SK-N-SH treated with all-trans-retinoic acid at 6 μM for 48 hours (cell line): ENCODE measurements around the gene PLGRKT.

Source experiments
- ATAC-seq: fragments of 200-7000 bp; cut with Tn5 transposase; 3 replicates; pipeline ENCODE4 v1.9.1; 2020; ENCODE audit warnings: mild to moderate bottlenecking, moderate library complexity
- ARNTL ChIP-seq: fragments of 450-650 bp; formaldehyde crosslinking; IDR thresholded peaks from 2 replicates; pipeline ENCODE4 v1.5.0; 2020; ENCODE audit warnings: low read depth, mild to moderate bottlenecking, moderate library complexity, borderline replicate concordance
- BACH2 ChIP-seq: fragments of 250-450 bp; sonication (Bioruptor Pico); IDR thresholded peaks from 2 replicates; pipeline ENCODE4 v1.9.0; 2021; ENCODE audit warnings: mild to moderate bottlenecking, borderline replicate concordance
- CREB5 ChIP-seq: fragments of 250-450 bp; sonication (Bioruptor Pico); IDR thresholded peaks from 2 replicates; pipeline ENCODE4 v1.5.1; 2020; ENCODE audit warnings: low read depth, mild to moderate bottlenecking, moderate library complexity
- ESRRG ChIP-seq: fragments of 250-450 bp; sonication (Bioruptor Pico); IDR thresholded peaks from 2 replicates; pipeline ENCODE4 v1.6.1; 2021; ENCODE audit warnings: mild to moderate bottlenecking
- GLIS3 ChIP-seq: fragments of 250-450 bp; sonication (Bioruptor Pico); IDR thresholded peaks from 2 replicates; pipeline ENCODE4 v1.5.0; 2020; ENCODE audit warnings: mild to moderate bottlenecking, moderate library complexity
- ISL1 ChIP-seq: fragments of 250-450 bp; sonication (Bioruptor Pico); IDR thresholded peaks from 2 replicates; pipeline ENCODE4 v2.1.2; 2022; ENCODE audit warnings: mild to moderate bottlenecking, moderate library complexity
- OSR1 ChIP-seq: fragments of 250-450 bp; sonication (Bioruptor Pico); IDR thresholded peaks from 2 replicates; pipeline ENCODE4 v1.8.0; 2022; ENCODE audit warnings: moderate library complexity, mild to moderate bottlenecking, inconsistent platforms
- PATZ1 ChIP-seq: fragments of 250-450 bp; sonication (Bioruptor Pico); IDR thresholded peaks from 2 replicates; pipeline ENCODE4 v1.8.0; 2020; ENCODE audit warnings: mild to moderate bottlenecking, moderate library complexity, borderline replicate concordance
- PPARA ChIP-seq: fragments of 250-450 bp; sonication (Bioruptor Pico); IDR thresholded peaks from 2 replicates; pipeline ENCODE4 v1.5.0; 2020; ENCODE audit warnings: mild to moderate bottlenecking, borderline replicate concordance
- RARB ChIP-seq: fragments of 250-450 bp; sonication (Bioruptor Pico); IDR thresholded peaks from 2 replicates; pipeline ENCODE4 v1.8.0; 2021; ENCODE audit warnings: mild to moderate bottlenecking, moderate library complexity
- SNAI2 ChIP-seq: fragments of 250-450 bp; sonication (Bioruptor Pico); IDR thresholded peaks from 2 replicates; pipeline ENCODE4 v1.5.0; 2020; ENCODE audit warnings: mild to moderate bottlenecking, moderate library complexity
- TCF4 ChIP-seq: fragments of 250-450 bp; sonication (Bioruptor Pico); IDR thresholded peaks from 2 replicates; pipeline ENCODE4 v1.8.0; 2021; ENCODE audit warnings: mild to moderate bottlenecking, moderate library complexity, borderline replicate concordance
- TOX ChIP-seq: fragments of 250-450 bp; sonication (Bioruptor Pico); IDR thresholded peaks from 2 replicates; pipeline ENCODE4 v1.8.0; 2021; ENCODE audit warnings: mild to moderate bottlenecking, moderate library complexity, borderline replicate concordance
- ZC3H10 ChIP-seq: fragments of 250-450 bp; sonication (Bioruptor Pico); IDR thresholded peaks from 2 replicates; pipeline ENCODE4 v1.5.1; 2021; ENCODE audit warnings: mild to moderate bottlenecking, moderate library complexity
- ZFP3 ChIP-seq: fragments of 250-450 bp; sonication (Bioruptor Pico); IDR thresholded peaks from 2 replicates; pipeline ENCODE4 v1.5.0; 2020; ENCODE audit warnings: mild to moderate bottlenecking, moderate library complexity
- ZFP30 ChIP-seq: fragments of 450-650 bp; formaldehyde crosslinking; IDR thresholded peaks from 2 replicates; pipeline ENCODE4 v1.5.0; 2022; ENCODE audit warnings: mild to moderate bottlenecking, moderate library complexity
- ZNF565 ChIP-seq: fragments of 450-650 bp; formaldehyde crosslinking; conservative IDR thresholded peaks from 2 replicates; pipeline ENCODE4 v1.5.0; 2020; ENCODE audit warnings: low read depth, mild to moderate bottlenecking, moderate library complexity
- ZNF70 ChIP-seq: fragments of 450-650 bp; formaldehyde crosslinking; IDR thresholded peaks from 2 replicates; pipeline ENCODE4 v1.5.0; 2020; ENCODE audit warnings: mild to moderate bottlenecking, moderate library complexity
- ZNF8 ChIP-seq: fragments of 450-650 bp; formaldehyde crosslinking; IDR thresholded peaks from 2 replicates; pipeline ENCODE4 v1.5.0; 2020; ENCODE audit warnings: mild to moderate bottlenecking, moderate library complexity
- TF ChIP-seq, protein P1 (sequence below): fragments of 250-450 bp; sonication (Bioruptor Pico); IDR thresholded peaks from 2 replicates; pipeline ENCODE4 v1.8.0; 2021; ENCODE audit warnings: low read depth, mild to moderate bottlenecking, moderate library complexity, borderline replicate concordance
- TF ChIP-seq, protein P2 (sequence below): fragments of 250-450 bp; sonication (Bioruptor Pico); IDR thresholded peaks from 2 replicates; pipeline ENCODE4 v1.5.1; 2021; ENCODE audit warnings: mild to moderate bottlenecking, moderate library complexity
- TF ChIP-seq, protein P3 (sequence below): fragments of 250-450 bp; sonication (Bioruptor Pico); IDR thresholded peaks from 2 replicates; pipeline ENCODE4 v1.5.0; 2020; ENCODE audit warnings: mild to moderate bottlenecking, moderate library complexity

PLGRKT gene

GRCh38 chr9:5485378-5486085, 47.8 kb upstream of the PLGRKT start (continued):
- TF ChIP-seq PATZ1 = no peak
- no peak for TF ChIP-seq ZNF8 (CRISPR knock-in tag)
- TF ChIP-seq RARB (CRISPR knock-in tag) = no peak

DNA sequence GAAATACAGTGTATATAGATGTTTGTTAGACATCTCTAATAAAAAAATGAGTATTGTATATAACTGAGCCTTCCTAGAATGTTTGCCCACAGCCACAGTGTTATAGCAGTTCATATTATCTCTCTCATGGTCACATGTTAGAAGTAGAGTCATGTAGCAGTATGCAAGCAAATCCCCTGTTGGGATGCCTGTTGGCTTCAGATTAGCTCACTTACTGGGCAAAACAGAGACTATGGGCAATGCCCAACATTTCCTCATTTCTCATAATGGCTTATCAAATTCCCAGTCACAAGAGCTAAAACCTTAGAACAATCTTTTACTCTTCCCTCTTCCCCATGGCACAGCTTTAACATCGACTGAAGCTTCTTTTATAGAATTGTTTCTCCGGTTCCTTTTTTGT, 45.6 kb upstream of the PLGRKT start:
- ATAC-seq = no peak

DNA sequence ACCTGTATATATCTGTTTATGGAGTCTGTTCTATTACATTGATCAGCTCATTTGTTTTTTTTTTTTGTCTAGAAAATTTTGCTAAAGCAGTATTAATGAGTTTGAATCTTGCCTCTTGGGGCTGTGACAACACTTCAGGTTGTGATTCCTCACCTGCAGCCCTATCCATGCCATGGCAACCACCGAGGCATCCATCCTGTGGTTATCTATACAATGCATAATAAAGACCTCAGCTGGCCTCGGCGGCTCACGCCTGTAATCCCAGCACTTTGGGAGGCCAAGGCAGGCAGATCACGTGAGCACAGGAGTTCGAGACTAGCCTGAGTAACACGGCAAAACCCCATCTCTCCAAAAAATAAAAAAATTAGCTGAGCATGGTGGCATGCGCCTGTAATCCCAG, 44.5 kb upstream of the PLGRKT start:
- no peak for TF ChIP-seq ZNF565 (CRISPR knock-in tag)
- no peak for TF ChIP-seq ARNTL (CRISPR knock-in tag)
- no peak for TF ChIP-seq OSR1
- TF ChIP-seq, protein P1, sequence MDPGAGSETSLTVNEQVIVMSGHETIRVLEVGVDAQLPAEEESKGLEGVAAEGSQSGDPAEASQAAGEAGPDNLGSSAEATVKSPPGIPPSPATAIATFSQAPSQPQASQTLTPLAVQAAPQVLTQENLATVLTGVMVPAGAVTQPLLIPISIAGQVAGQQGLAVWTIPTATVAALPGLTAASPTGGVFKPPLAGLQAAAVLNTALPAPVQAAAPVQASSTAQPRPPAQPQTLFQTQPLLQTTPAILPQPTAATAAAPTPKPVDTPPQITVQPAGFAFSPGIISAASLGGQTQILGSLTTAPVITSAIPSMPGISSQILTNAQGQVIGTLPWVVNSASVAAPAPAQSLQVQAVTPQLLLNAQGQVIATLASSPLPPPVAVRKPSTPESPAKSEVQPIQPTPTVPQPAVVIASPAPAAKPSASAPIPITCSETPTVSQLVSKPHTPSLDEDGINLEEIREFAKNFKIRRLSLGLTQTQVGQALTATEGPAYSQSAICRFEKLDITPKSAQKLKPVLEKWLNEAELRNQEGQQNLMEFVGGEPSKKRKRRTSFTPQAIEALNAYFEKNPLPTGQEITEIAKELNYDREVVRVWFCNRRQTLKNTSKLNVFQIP (CRISPR knock-in tag) = no peak
- TF ChIP-seq ESRRG (CRISPR knock-in tag) = no peak
- TF ChIP-seq PPARA (CRISPR knock-in tag) = no peak
- TF ChIP-seq ZFP3 (CRISPR knock-in tag) = no peak
- no peak for TF ChIP-seq GLIS3 (CRISPR knock-in tag)
- no peak for TF ChIP-seq ZNF8 (CRISPR knock-in tag)
- no peak for TF ChIP-seq ZNF70 (CRISPR knock-in tag)
- TF ChIP-seq TCF4 = no peak
- no peak for TF ChIP-seq PATZ1
- TF ChIP-seq CREB5 (CRISPR knock-in tag) = no peak
- TF ChIP-seq BACH2 = no peak
- TF ChIP-seq, protein P2, sequence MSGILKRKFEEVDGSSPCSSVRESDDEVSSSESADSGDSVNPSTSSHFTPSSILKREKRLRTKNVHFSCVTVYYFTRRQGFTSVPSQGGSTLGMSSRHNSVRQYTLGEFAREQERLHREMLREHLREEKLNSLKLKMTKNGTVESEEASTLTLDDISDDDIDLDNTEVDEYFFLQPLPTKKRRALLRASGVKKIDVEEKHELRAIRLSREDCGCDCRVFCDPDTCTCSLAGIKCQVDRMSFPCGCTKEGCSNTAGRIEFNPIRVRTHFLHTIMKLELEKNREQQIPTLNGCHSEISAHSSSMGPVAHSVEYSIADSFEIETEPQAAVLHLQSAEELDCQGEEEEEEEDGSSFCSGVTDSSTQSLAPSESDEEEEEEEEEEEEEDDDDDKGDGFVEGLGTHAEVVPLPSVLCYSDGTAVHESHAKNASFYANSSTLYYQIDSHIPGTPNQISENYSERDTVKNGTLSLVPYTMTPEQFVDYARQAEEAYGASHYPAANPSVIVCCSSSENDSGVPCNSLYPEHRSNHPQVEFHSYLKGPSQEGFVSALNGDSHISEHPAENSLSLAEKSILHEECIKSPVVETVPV = no peak
- no peak for TF ChIP-seq ZC3H10 (CRISPR knock-in tag)
- TF ChIP-seq, all 23 proteins: peak for 0
- no peak for ATAC-seq

More for the DNA sequence above, 45.6 kb upstream of the PLGRKT start:
- TF ChIP-seq, protein P3, sequence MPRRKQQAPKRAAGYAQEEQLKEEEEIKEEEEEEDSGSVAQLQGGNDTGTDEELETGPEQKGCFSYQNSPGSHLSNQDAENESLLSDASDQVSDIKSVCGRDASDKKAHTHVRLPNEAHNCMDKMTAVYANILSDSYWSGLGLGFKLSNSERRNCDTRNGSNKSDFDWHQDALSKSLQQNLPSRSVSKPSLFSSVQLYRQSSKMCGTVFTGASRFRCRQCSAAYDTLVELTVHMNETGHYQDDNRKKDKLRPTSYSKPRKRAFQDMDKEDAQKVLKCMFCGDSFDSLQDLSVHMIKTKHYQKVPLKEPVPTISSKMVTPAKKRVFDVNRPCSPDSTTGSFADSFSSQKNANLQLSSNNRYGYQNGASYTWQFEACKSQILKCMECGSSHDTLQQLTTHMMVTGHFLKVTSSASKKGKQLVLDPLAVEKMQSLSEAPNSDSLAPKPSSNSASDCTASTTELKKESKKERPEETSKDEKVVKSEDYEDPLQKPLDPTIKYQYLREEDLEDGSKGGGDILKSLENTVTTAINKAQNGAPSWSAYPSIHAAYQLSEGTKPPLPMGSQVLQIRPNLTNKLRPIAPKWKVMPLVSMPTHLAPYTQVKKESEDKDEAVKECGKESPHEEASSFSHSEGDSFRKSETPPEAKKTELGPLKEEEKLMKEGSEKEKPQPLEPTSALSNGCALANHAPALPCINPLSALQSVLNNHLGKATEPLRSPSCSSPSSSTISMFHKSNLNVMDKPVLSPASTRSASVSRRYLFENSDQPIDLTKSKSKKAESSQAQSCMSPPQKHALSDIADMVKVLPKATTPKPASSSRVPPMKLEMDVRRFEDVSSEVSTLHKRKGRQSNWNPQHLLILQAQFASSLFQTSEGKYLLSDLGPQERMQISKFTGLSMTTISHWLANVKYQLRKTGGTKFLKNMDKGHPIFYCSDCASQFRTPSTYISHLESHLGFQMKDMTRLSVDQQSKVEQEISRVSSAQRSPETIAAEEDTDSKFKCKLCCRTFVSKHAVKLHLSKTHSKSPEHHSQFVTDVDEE (CRISPR knock-in tag) = no peak
- no peak for TF ChIP-seq ARNTL (CRISPR knock-in tag)
- no peak for TF ChIP-seq RARB (CRISPR knock-in tag)
- TF ChIP-seq TCF4 = no peak
- TF ChIP-seq TOX = no peak
- no peak for TF ChIP-seq SNAI2 (CRISPR knock-in tag)
- no peak for TF ChIP-seq ZNF70 (CRISPR knock-in tag)
- no peak for TF ChIP-seq ZNF565 (CRISPR knock-in tag)
- no peak for TF ChIP-seq OSR1
- no peak for TF ChIP-seq ISL1
- TF ChIP-seq ZFP3 (CRISPR knock-in tag) = no peak
- no peak for TF ChIP-seq ZFP30 (CRISPR knock-in tag)
- TF ChIP-seq BACH2 = no peak
- no peak for TF ChIP-seq ZC3H10 (CRISPR knock-in tag)
- TF ChIP-seq, all 23 proteins: peak for 0
